ENCODE results near the gene CCDC152. TPM values are rescaled to one million over a fixed set of nuclear protein-coding genes. Genes with fewer than 3 reads are reported as not detected.
A peak's percentile ranks its signal among the peaks of the same experiment; 100 is the strongest.

Gene CCDC152
- total and polyA plus RNA-seq, 5 donors from 2014 or later = 0.99 to 3.3 (median 1.3) TPM

DNA sequence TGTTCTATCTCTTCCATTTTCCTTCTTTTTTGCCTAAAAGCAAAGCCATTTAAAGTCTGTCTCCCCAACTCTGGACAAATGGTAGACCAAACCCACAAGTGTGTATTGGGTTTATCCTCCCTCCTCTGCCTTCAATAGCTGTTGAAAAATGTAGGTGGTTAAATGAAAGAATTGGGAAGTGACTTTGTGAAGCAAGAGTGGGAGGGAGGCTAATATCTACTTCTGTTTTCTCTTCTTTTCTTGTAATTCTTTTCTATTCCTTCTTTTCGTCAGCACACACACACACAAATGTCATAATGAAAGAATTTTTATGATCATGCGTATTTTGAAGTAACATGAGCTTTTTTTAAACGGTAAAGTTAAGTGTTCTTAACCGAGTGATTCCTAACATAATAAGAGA, 3.8 kb downstream of the CCDC152 start:
- Histone ChIP-seq H3K27ac (ENCODE audit: insufficient read depth, low read length, poor library complexity, severe bottlenecking) (no peak overlapping the region), H3K27me3 (ENCODE audit: control insufficient read depth, insufficient read depth, low read length) (peaks cover 2% of the 10 kb centered on the region), H3K36me3 (ENCODE audit: control insufficient read depth, insufficient read depth, low read length) (no peaks in the 10 kb centered on the region), H3K4me3 (ENCODE audit: low read depth, low read length) (no peak overlapping the region), H3K9me3 (ENCODE audit: control insufficient read depth in 2 of 2, low read length in 2 of 2) (no peaks in the 10 kb centered on the region), H3K4me1 (ENCODE audit: control insufficient read depth, insufficient read depth, low read length, poor library complexity, severe bottlenecking) (no peaks in the 10 kb centered on the region)
- Mint-ChIP-seq H3K4me1 (peaks cover 0 to 6% (median under 1%) of the 10 kb centered on the region in 4 donors), H3K36me3 (no peaks in the 10 kb centered on the region), H3K27me3 (peaks cover 17% of the 10 kb centered on the region), H3K9me3 (peaks cover 0 to 2% (median 0%) of the 10 kb centered on the region in 7 donors), H3K27ac (no peak overlapping the region), H3K4me3 (no peak overlapping the region)
- ATAC-seq (ENCODE audit: low read depth in 2 of 2) = no peak
- no peak for DNase-seq

DNA sequence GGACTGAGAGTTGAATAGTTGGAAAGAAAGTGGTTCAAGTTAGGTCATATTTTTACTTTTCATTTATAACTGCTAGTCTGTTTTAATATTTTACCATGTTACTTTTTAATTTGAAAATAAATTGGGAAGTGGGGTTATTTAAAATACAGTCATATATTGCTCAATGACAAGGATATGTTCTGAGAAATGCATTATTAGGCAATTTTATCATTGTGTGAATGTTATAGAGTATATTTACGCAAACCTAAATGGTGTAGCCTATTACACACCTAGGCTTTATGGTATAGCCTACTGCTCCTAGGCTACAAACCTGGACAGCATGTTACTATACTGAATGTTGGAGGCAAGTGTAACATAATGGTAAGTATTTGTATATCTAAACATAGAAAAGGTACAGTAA, 5.2 kb downstream of the CCDC152 start:
- H3K27ac ChIP-seq (ENCODE audit: insufficient read depth, low read length, poor library complexity, severe bottlenecking) = no peak overlapping the region
- Mint-ChIP-seq H3K4me3 (no peak overlapping the region), H3K9me3 (peaks cover 0 to 2% (median 0%) of the 10 kb centered on the region in 7 donors), H3K27ac (no peak overlapping the region), H3K36me3 (no peaks in the 10 kb centered on the region), H3K4me1 (peaks cover 0 to 6% (median under 1%) of the 10 kb centered on the region in 4 donors), H3K27me3 (peaks cover 17% of the 10 kb centered on the region)
- H3K27me3 ChIP-seq (ENCODE audit: control insufficient read depth, insufficient read depth, low read length) = peaks cover 2% of the 10 kb centered on the region
- no peaks in the 10 kb centered on the region for H3K4me1 ChIP-seq (ENCODE audit: control insufficient read depth, insufficient read depth, low read length, poor library complexity, severe bottlenecking)
- H3K4me3 ChIP-seq (ENCODE audit: low read depth, low read length) = no peak overlapping the region
- H3K9me3 ChIP-seq (ENCODE audit: control insufficient read depth in 2 of 2, low read length in 2 of 2) = no peaks in the 10 kb centered on the region
- DNase-seq = no peak
- no peak for ATAC-seq (ENCODE audit: low read depth in 2 of 2)
- no peaks in the 10 kb centered on the region for H3K36me3 ChIP-seq (ENCODE audit: control insufficient read depth, insufficient read depth, low read length)

DNA sequence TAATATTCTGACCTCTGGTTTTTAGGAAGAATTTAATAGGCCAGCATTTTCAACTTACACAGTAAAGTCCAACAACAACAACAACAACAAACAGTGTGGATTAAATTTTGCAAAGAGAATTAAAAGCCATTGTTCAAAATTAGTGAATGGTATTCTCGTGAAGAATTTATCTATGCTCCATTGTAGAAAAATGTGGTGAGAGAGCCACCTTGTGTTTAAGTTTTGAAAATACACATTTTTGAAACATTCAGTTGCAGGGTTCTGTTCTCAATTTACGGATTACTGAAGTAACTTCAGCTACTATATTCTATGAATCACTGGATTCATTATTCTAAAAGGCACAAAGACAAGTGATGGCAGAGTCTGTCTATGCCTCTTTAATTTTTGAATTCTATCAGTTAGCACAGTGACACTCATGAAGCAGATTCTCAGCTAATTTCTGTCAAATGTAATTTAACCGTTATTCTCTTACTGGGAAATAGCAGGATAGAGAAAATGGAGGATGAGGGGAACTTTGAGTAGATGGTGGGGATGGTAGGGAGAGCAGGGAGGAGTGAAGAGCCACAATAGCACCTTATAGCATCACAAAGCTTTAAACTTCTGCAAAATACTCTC, 11.0 kb downstream of the CCDC152 start:
- Mint-ChIP-seq H3K27ac (no peak overlapping the region), H3K4me3 (no peak overlapping the region), H3K9me3 (peaks cover 0 to 2% (median 0%) of the 10 kb centered on the region in 7 donors), H3K36me3 (no peaks in the 10 kb centered on the region), H3K4me1 (no peaks in the 10 kb centered on the region), H3K27me3 (peaks cover 10% of the 10 kb centered on the region)
- ATAC-seq (ENCODE audit: low read depth in 2 of 2) (no peak), DNase-seq (peak in 2 of 3 donors; percentile 5 to 33)
- no peaks in the 10 kb centered on the region for H3K4me1 ChIP-seq (ENCODE audit: control insufficient read depth, insufficient read depth, low read length, poor library complexity, severe bottlenecking)
- no peaks in the 10 kb centered on the region for H3K36me3 ChIP-seq (ENCODE audit: control insufficient read depth, insufficient read depth, low read length)
- no peaks in the 10 kb centered on the region for H3K9me3 ChIP-seq (ENCODE audit: control insufficient read depth in 2 of 2, low read length in 2 of 2)
- H3K27me3 ChIP-seq (ENCODE audit: control insufficient read depth, insufficient read depth, low read length) = peaks cover 4% of the 10 kb centered on the region
- H3K4me3 ChIP-seq (ENCODE audit: low read depth, low read length) = no peak overlapping the region
- H3K27ac ChIP-seq (ENCODE audit: insufficient read depth, low read length, poor library complexity, severe bottlenecking) = no peak overlapping the region

DNA sequence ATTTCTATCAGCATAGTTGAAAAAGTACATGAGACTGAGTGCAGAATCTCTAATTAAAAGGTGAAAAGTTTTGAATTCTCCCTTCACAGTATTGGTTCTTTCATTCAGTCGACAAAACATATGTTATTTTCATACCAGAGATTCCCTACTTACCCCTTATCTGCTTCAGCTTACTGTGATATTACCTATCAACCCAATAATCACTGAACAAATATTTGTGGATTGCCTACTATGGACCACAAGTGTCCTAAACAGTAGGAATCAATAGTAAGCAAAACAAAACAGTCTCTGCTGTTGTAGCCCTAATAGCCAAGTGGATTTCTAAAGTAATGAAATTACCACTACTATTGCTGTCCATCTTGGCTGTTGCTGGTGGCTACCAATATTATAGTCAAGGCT, 11.5 kb downstream of the CCDC152 start:
- peaks cover 0 to 2% (median 0%) of the 10 kb centered on the region in 7 donors for H3K9me3 Mint-ChIP-seq
- H3K27me3 ChIP-seq (ENCODE audit: control insufficient read depth, insufficient read depth, low read length) = peaks cover 4% of the 10 kb centered on the region
- peaks cover 10% of the 10 kb centered on the region for H3K27me3 Mint-ChIP-seq

DNA sequence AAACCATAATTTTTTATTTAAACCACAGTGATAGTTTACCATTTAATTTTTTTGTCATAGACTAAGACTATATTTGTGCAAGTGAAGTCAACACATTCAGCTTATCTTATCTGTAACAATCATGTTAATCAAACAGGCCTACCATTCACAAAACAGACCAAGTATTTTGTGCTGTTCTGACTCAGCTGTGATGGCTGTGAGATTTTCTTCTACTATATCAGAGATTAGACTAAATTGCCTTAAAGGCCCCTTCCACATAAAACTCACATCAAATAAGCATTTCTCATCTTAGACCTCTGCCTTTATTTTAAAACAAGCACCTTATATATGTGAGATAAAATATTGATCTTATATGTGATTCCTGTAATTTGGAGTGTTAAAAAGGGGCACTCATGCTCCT, 13.4 kb downstream of the CCDC152 start:
- H3K27me3 Mint-ChIP-seq = peaks cover 10% of the 10 kb centered on the region
- DNase-seq = no peak
- H3K9me3 ChIP-seq (ENCODE audit: control insufficient read depth in 2 of 2, low read length in 2 of 2) = no peaks in the 10 kb centered on the region
- no peak for ATAC-seq (ENCODE audit: low read depth in 2 of 2)
- peaks cover 4% of the 10 kb centered on the region for H3K27me3 ChIP-seq (ENCODE audit: control insufficient read depth, insufficient read depth, low read length)
- H3K27ac Mint-ChIP-seq = no peak overlapping the region
- no peaks in the 10 kb centered on the region for H3K36me3 Mint-ChIP-seq
- no peak overlapping the region for H3K4me3 Mint-ChIP-seq
- H3K36me3 ChIP-seq (ENCODE audit: control insufficient read depth, insufficient read depth, low read length) = no peaks in the 10 kb centered on the region
- H3K4me1 Mint-ChIP-seq = no peaks in the 10 kb centered on the region
- H3K27ac ChIP-seq (ENCODE audit: insufficient read depth, low read length, poor library complexity, severe bottlenecking) = no peak overlapping the region
- peaks cover 0 to 1% (median 0%) of the 10 kb centered on the region in 7 donors for H3K9me3 Mint-ChIP-seq
- no peaks in the 10 kb centered on the region for H3K4me1 ChIP-seq (ENCODE audit: control insufficient read depth, insufficient read depth, low read length, poor library complexity, severe bottlenecking)
- H3K4me3 ChIP-seq (ENCODE audit: low read depth, low read length) = no peak overlapping the region

More for the DNA sequence above, 11.5 kb downstream of the CCDC152 start:
- Mint-ChIP-seq H3K4me3 (no peak overlapping the region), H3K36me3 (no peaks in the 10 kb centered on the region), H3K27ac (no peak overlapping the region), H3K4me1 (no peaks in the 10 kb centered on the region)
- H3K36me3 ChIP-seq (ENCODE audit: control insufficient read depth, insufficient read depth, low read length) = no peaks in the 10 kb centered on the region
- DNase-seq = no peak
- no peak overlapping the region for H3K27ac ChIP-seq (ENCODE audit: insufficient read depth, low read length, poor library complexity, severe bottlenecking)
- no peaks in the 10 kb centered on the region for H3K4me1 ChIP-seq (ENCODE audit: control insufficient read depth, insufficient read depth, low read length, poor library complexity, severe bottlenecking)
- no peaks in the 10 kb centered on the region for H3K9me3 ChIP-seq (ENCODE audit: control insufficient read depth in 2 of 2, low read length in 2 of 2)
- no peak overlapping the region for H3K4me3 ChIP-seq (ENCODE audit: low read depth, low read length)
- no peak for ATAC-seq (ENCODE audit: low read depth in 2 of 2)

DNA sequence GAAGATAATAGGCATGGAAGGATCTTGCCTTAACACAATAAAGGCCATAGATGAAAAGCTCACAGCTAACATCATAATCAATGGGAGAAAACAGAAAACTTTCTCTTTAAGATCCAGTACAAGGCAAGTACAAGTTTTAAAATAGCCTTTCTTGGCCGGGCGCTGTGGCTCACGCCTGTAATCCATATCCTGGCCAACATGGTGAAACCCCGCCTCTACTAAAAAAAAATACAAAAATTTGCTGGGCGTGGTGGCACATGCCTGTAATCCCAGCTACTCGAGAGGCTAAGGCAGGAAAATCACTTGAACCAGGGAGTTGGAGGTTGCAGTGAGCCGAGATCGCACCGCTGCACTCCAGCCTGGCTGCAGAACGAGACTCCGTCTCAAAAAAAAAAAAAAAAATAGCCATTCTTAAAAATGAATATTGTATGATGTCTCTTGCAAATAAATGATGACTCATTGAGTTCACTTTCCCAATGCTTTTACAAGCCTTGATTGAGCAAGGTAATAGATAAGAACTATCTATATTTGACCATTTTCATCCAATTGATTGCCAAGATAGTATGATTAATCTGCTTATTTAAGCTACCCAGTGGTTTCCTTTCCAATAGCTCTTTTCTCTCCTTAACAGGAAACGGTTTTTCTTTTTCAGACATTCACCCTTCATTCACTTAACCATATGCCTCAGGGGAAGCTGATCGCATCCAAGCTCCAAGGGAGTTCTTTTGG, 15.8 kb downstream of the CCDC152 start:
- Histone ChIP-seq H3K27ac (ENCODE audit: insufficient read depth, low read length, poor library complexity, severe bottlenecking) (no peak overlapping the region), H3K36me3 (ENCODE audit: control insufficient read depth, insufficient read depth, low read length) (no peaks in the 10 kb centered on the region), H3K27me3 (ENCODE audit: control insufficient read depth, insufficient read depth, low read length) (peaks cover 4% of the 10 kb centered on the region), H3K9me3 (ENCODE audit: control insufficient read depth in 2 of 2, low read length in 2 of 2) (no peaks in the 10 kb centered on the region), H3K4me1 (ENCODE audit: control insufficient read depth, insufficient read depth, low read length, poor library complexity, severe bottlenecking) (no peaks in the 10 kb centered on the region), H3K4me3 (ENCODE audit: low read depth, low read length) (no peak overlapping the region)
- Mint-ChIP-seq H3K4me1 (peaks cover 0 to 6% (median 0%) of the 10 kb centered on the region in 4 donors), H3K36me3 (no peaks in the 10 kb centered on the region), H3K27ac (no peak overlapping the region), H3K9me3 (peaks cover 0 to 1% (median 0%) of the 10 kb centered on the region in 7 donors), H3K4me3 (no peak overlapping the region), H3K27me3 (peaks cover 15% of the 10 kb centered on the region)
- no peak for DNase-seq
- no peak for ATAC-seq (ENCODE audit: low read depth in 2 of 2)

DNA sequence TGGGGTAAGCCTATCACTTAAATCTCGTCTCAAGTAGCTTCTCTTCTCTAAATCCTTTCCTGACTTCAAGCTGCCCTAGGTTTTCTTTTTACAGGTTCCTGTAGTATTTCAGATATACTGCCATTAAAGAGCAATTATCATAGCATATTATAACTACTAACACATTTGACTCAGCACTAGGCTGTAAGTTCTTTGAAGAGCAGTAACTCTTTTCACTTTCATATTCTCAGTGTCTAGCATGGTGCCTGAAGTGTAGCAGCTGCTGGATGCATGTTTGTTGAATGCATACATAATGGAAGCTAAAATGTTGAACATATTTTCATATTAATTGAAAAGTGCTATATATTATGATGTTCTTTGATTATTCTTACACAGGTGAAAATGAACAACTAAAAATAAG, 22.5 kb downstream of the CCDC152 start:
- H3K36me3 ChIP-seq (ENCODE audit: control insufficient read depth, insufficient read depth, low read length) = no peaks in the 10 kb centered on the region
- H3K4me3 ChIP-seq (ENCODE audit: low read depth, low read length) = no peak overlapping the region
- H3K27ac ChIP-seq (ENCODE audit: insufficient read depth, low read length, poor library complexity, severe bottlenecking) = no peak overlapping the region
- no peak overlapping the region for H3K4me3 Mint-ChIP-seq
- H3K9me3 Mint-ChIP-seq = peaks cover 0 to 6% (median 0%) of the 10 kb centered on the region in 7 donors
- H3K36me3 Mint-ChIP-seq = no peaks in the 10 kb centered on the region
- no peaks in the 10 kb centered on the region for H3K9me3 ChIP-seq (ENCODE audit: control insufficient read depth in 2 of 2, low read length in 2 of 2)
- DNase-seq (no peak), ATAC-seq (ENCODE audit: low read depth in 2 of 2) (no peak)
- no peaks in the 10 kb centered on the region for H3K27me3 ChIP-seq (ENCODE audit: control insufficient read depth, insufficient read depth, low read length)
- peaks cover 0 to 6% (median 0%) of the 10 kb centered on the region in 4 donors for H3K4me1 Mint-ChIP-seq
- H3K27me3 Mint-ChIP-seq = peaks cover 14% of the 10 kb centered on the region
- H3K4me1 ChIP-seq (ENCODE audit: control insufficient read depth, insufficient read depth, low read length, poor library complexity, severe bottlenecking) = no peaks in the 10 kb centered on the region
- peak overlapping the region in 1 of 3 donors; percentile 67 for H3K27ac Mint-ChIP-seq
